ENCODE data around the gene DNAH3. TPM values are rescaled to one million over a fixed set of nuclear protein-coding genes. Genes with fewer than 3 reads are reported as not detected.

Gene DNAH3
- total RNA-seq, 1 experiment from 2014 or later = 0.15 TPM

DNA sequence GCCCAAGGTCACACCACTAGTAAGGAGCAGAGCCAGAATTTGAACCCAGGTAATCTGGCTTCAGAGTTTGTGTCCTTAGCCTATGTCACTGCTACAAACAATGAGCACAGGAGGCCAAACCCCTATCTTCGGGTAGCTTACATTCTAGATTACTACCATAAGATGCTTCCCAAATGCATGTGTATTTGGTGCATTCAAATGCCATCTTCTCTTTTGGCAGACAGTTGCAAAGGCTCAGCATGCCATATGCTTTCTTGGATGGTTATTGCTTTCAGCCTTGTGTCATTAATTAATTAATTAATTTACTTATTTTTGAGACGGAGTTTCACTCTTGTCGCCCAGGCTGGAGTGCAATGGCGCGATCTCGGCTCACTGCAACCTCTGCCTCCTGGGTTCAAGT, 80.7 kb downstream of the DNAH3 start:
- H2AFZ ChIP-seq (ENCODE audit: low read depth, low read length, poor library complexity, severe bottlenecking) = no peak overlapping the region
- H4K20me1 ChIP-seq (ENCODE audit: insufficient read depth) = no peaks in the 10 kb centered on the region
- no peak for DNase-seq (ENCODE audit: low read depth, low spot score)
- H3K9me3 ChIP-seq (ENCODE audit: control insufficient read depth in 1 of 2, insufficient read depth in 1 of 2, low read depth in 1 of 2, low read length in 2 of 2) = no peaks in the 10 kb centered on the region
- ChIA-PET RAD21 (ENCODE audit: low non-redundant PET in 1 of 2, low total read pairs in 2 of 2, uncharacterized antibody in 2 of 2, unreplicated experiment in 2 of 2) (no interaction called here), CTCF (no interaction called here), POLR2A (no interaction called here)
- no TSS peak for BruUV-seq (replicated peaks)
- no peaks in the 10 kb centered on the region for H3K4me1 ChIP-seq (ENCODE audit: control insufficient read depth in 1 of 2, insufficient read depth in 2 of 2, low read length in 2 of 2)
- intact Hi-C loops (cut with micrococcal nuclease) = no loop called here
- H3K4me3 ChIP-seq (replicated peaks in 1 of 2; ENCODE audit: low read depth in 1 of 2, low read length in 2 of 2) = no peak overlapping the region
- H3K27ac ChIP-seq (ENCODE audit: low read depth, low read length) = no peak overlapping the region
- no peak overlapping the region for H3K4me2 ChIP-seq (ENCODE audit: low read length)
- no peak for TF ChIP-seq POLR2A (IDR thresholded peaks at IDR 0.05; ENCODE audit: borderline replicate concordance, extremely low read depth, insufficient read depth, insufficient read length)
- no peaks in the 10 kb centered on the region for H3K79me2 ChIP-seq (ENCODE audit: insufficient read depth, low read length)
- no peak overlapping the region for H3K9ac ChIP-seq (ENCODE audit: low read length)
- H3K36me3 ChIP-seq (ENCODE audit: control insufficient read depth in 1 of 2, insufficient read depth in 2 of 2, low read length in 2 of 2) = no peaks in the 10 kb centered on the region
- no peaks in the 10 kb centered on the region for H3K27me3 ChIP-seq (ENCODE audit: insufficient read depth, low read length)
- no peak for ATAC-seq
- no peaks in the 10 kb centered on the region for H3K9me2 ChIP-seq (ENCODE audit: insufficient read depth)

- no peaks in the 10 kb centered on the region for H3K36me3 ChIP-seq (ENCODE audit: control insufficient read depth in 1 of 2, insufficient read depth in 2 of 2, low read length in 2 of 2)
- H3K27me3 ChIP-seq (ENCODE audit: insufficient read depth, low read length) = no peaks in the 10 kb centered on the region
- POLR2A ChIA-PET = no interaction called here
- H3K4me2 ChIP-seq (ENCODE audit: low read length) = no peak overlapping the region
- DNase-seq (ENCODE audit: low read depth, low spot score) = no peak
- H2AFZ ChIP-seq (ENCODE audit: low read depth, low read length, poor library complexity, severe bottlenecking) = no peak overlapping the region
- CTCF ChIA-PET = no interaction called here
- no peaks in the 10 kb centered on the region for H3K9me3 ChIP-seq (ENCODE audit: control insufficient read depth in 1 of 2, insufficient read depth in 1 of 2, low read depth in 1 of 2, low read length in 2 of 2)
- RAD21 ChIA-PET (ENCODE audit: low non-redundant PET in 1 of 2, low total read pairs in 2 of 2, uncharacterized antibody in 2 of 2, unreplicated experiment in 2 of 2) = no interaction called here
- no peaks in the 10 kb centered on the region for H3K4me1 ChIP-seq (ENCODE audit: control insufficient read depth in 1 of 2, insufficient read depth in 2 of 2, low read length in 2 of 2)
- BruUV-seq (replicated peaks) = no TSS peak
- intact Hi-C loops (cut with micrococcal nuclease) = no loop called here
- no peaks in the 10 kb centered on the region for H3K79me2 ChIP-seq (ENCODE audit: insufficient read depth, low read length)
- no peak overlapping the region for H3K9ac ChIP-seq (ENCODE audit: low read length)
- H3K9me2 ChIP-seq (ENCODE audit: insufficient read depth) = no peaks in the 10 kb centered on the region
- no peak for ATAC-seq
- H3K4me3 ChIP-seq (replicated peaks in 1 of 2; ENCODE audit: low read depth in 1 of 2, low read length in 2 of 2) = no peak overlapping the region
- no peak overlapping the region for H3K27ac ChIP-seq (ENCODE audit: low read depth, low read length)
- H4K20me1 ChIP-seq (ENCODE audit: insufficient read depth) = no peaks in the 10 kb centered on the region
- no peak for TF ChIP-seq SP1 (IDR thresholded peaks at IDR 0.05; ENCODE audit: low read depth)
- no peak for TF ChIP-seq CBX3 (IDR thresholded peaks at IDR 0.05; ENCODE audit: low read depth)
- TF ChIP-seq ZFX (IDR thresholded peaks at IDR 0.05) = no peak
- no peak for TF ChIP-seq FOSL1 (IDR thresholded peaks at IDR 0.05; ENCODE audit: low read depth)
- no peak for TF ChIP-seq ZNF274 (IDR thresholded peaks at IDR 0.05; ENCODE audit: low read depth, low read length)
- TF ChIP-seq POLR2AphosphoS5 (IDR thresholded peaks at IDR 0.05; ENCODE audit: low read depth, low read length) = no peak
- TF ChIP-seq RAD21 (IDR thresholded peaks at IDR 0.05; ENCODE audit: low read depth) = no peak
- no peak for TF ChIP-seq CTCF (IDR thresholded peaks at IDR 0.05 in 2 of 3, conservative IDR thresholded peaks at IDR 0.05 in 1 of 3; ENCODE audit: borderline replicate concordance in 1 of 3, insufficient read depth in 1 of 3, low read depth in 2 of 3, low read length in 2 of 3)
- no peak for TF ChIP-seq CEBPB (IDR thresholded peaks at IDR 0.05; ENCODE audit: low read depth)
- TF ChIP-seq EZH2phosphoT487 (IDR thresholded peaks at IDR 0.05; ENCODE audit: borderline replicate concordance) = no peak
- no peak for TF ChIP-seq SIN3A (IDR thresholded peaks at IDR 0.05; ENCODE audit: low read depth)
- TF ChIP-seq REST (IDR thresholded peaks at IDR 0.05; ENCODE audit: low read depth) = no peak
- TF ChIP-seq EGR1 (IDR thresholded peaks at IDR 0.05; ENCODE audit: low read depth) = no peak
- no peak for TF ChIP-seq MAX (IDR thresholded peaks at IDR 0.05)
- no peak for TF ChIP-seq YY1 (IDR thresholded peaks at IDR 0.05; ENCODE audit: extremely low read depth, insufficient replicate concordance, low read depth, low read length)
- no peak for TF ChIP-seq POLR2A (IDR thresholded peaks at IDR 0.05; ENCODE audit: borderline replicate concordance, extremely low read depth, insufficient read depth, insufficient read length)
- TF ChIP-seq JUND (IDR thresholded peaks at IDR 0.05) = no peak
Measured at GRCh38 chr16:21064203-21064602, 86.4 kb downstream of the DNAH3 start.
